CD4-positive, alpha-beta T cell treated with Interleukin-15 for 4 hours (primary cell): ENCODE results near the gene CHRNE.
"Not testable (repeated sequence)": the region's sequence is repeated elsewhere in the genome, so short reads cannot be mapped to it uniquely, and the experiment has no call there.

Experiments used
- DNase-seq: peaks from one replicate; pipeline ENCODE4 v3.0.0-alpha.2; 2020; ENCODE audit warnings: low spot score

The CHRNE gene

GRCh38 chr17:4906642-4907041 is 3.7 kb upstream of the CHRNE start:
- not testable (repeated sequence) for DNase-seq

- DNase-seq: no peak
These were observed 358 bp downstream of the CHRNE start for GRCh38 chr17:4902540-4902939.

GRCh38 chr17:4901648-4902344 is 1.1 kb downstream of the CHRNE start:
- DNase-seq: no peak

- DNase-seq: no peak
These were observed 1.7 kb downstream of the CHRNE start for GRCh38 chr17:4901108-4901647.

- peak; percentile 56 for DNase-seq
These were observed 2.4 kb downstream of the CHRNE start for GRCh38 chr17:4900231-4901107.

- DNase-seq: peak; percentile 84
These were observed 3.3 kb downstream of the CHRNE start, which contains the start of gene C17orf107 for GRCh38 chr17:4899341-4900230. C17orf107 (plus strand) TSS chr17:4899536; CDS start chr17:4899763, 227 bp downstream.

GRCh38 chr17:4898927-4899326 is 4.0 kb downstream of the CHRNE start:
- DNase-seq: no peak

- DNase-seq: no peak
These were observed 4.5 kb downstream of the CHRNE start for GRCh38 chr17:4898351-4898750.

- no peak for DNase-seq
These were observed 5.1 kb downstream of the CHRNE start for GRCh38 chr17:4897785-4898184.

GRCh38 chr17:4897198-4897687 is 5.7 kb downstream of the CHRNE start:
- no peak for DNase-seq

- DNase-seq: no peak
These were observed 6.3 kb downstream of the CHRNE start for GRCh38 chr17:4896332-4897197.

GRCh38 chr17:4895657-4896331 is 7.1 kb downstream of the CHRNE start:
- DNase-seq: no peak

- DNase-seq: no peak
These were observed 7.8 kb downstream of the CHRNE start for GRCh38 chr17:4895121-4895520.

GRCh38 chr17:4893721-4894560 is 9.0 kb downstream of the CHRNE start:
- no peak for DNase-seq

GRCh38 chr17:4893272-4893671 is 9.6 kb downstream of the CHRNE start:
- DNase-seq: no peak

GRCh38 chr17:4892499-4893221 is 10.2 kb downstream of the CHRNE start:
- no peak for DNase-seq

- no peak for DNase-seq
These were observed 11.2 kb downstream of the CHRNE start for GRCh38 chr17:4891411-4892410.
